Endometrial microvascular endothelial cells (primary cell): ENCODE measurements around the gene BCL7C. TPM values are rescaled to one million over a fixed set of nuclear protein-coding genes. Genes with fewer than 3 reads are reported as not detected.

Experiments used
- in situ Hi-C: cut with HindIII; loops from 2 replicates; pipeline ENCODE4 v1.10.0; 2017; ENCODE audit warnings: low sequenced_read_pairs, low pct_unique_long_range_greater_than_20kb; ENCODE audit errors: inconsistent ontology term
- total RNA-seq: library from RNA; depleted of rRNA; stranded (reverse); fragments of >200 nt; gene quantifications from one replicate; pipeline ENCODE4 v1.2.3, GENCODE V29; 2015; ENCODE audit errors: inconsistent ontology term

BCL7C gene
- total RNA-seq, 1 donor from 2014 or later: 25.8 TPM

- in situ Hi-C loops: no loop called here
These were observed 29.7 kb upstream of the BCL7C start, which contains the start of gene FBXL19 for GRCh38 chr16:30923554-30924075. Gene FBXL19 (plus strand): TSS chr16:30923572. CDS start chr16:30925755, 2,183 bp downstream.

- in situ Hi-C loops: no loop called here
These were observed 29.2 kb upstream of the BCL7C start for GRCh38 chr16:30922960-30923535.

GRCh38 chr16:30922420-30922959 is 28.6 kb upstream of the BCL7C start:
- in situ Hi-C loops: no loop called here

- in situ Hi-C loops: no loop called here
These were observed 28.0 kb upstream of the BCL7C start for GRCh38 chr16:30921748-30922419.

- in situ Hi-C loops: no loop called here
These were observed 27.5 kb upstream of the BCL7C start for GRCh38 chr16:30921459-30921747.

- in situ Hi-C loops: no loop called here
These were observed 27.0 kb upstream of the BCL7C start for GRCh38 chr16:30920891-30921290.

- in situ Hi-C loops: no loop called here
These were observed 24.7 kb upstream of the BCL7C start for GRCh38 chr16:30918614-30919013.

- in situ Hi-C loops: no loop called here
These were observed 21.0 kb upstream of the BCL7C start for GRCh38 chr16:30914830-30915229.

- in situ Hi-C loops: no loop called here
These were observed 19.0 kb upstream of the BCL7C start for GRCh38 chr16:30912794-30913412.

- in situ Hi-C loops: no loop called here
These were observed 16.7 kb upstream of the BCL7C start for GRCh38 chr16:30910427-30911029.

GRCh38 chr16:30907064-30907463 is 13.2 kb upstream of the BCL7C start:
- in situ Hi-C loops: no loop called here

- in situ Hi-C loops: no loop called here
These were observed 10.4 kb upstream of the BCL7C start for GRCh38 chr16:30904114-30904780.

- in situ Hi-C loops: no loop called here
These were observed 9.7 kb upstream of the BCL7C start for GRCh38 chr16:30903596-30903995.

- in situ Hi-C loops: no loop called here
These were observed 9.1 kb upstream of the BCL7C start for GRCh38 chr16:30903002-30903401.

GRCh38 chr16:30902029-30902972 is 8.4 kb upstream of the BCL7C start:
- in situ Hi-C loops: no loop called here

- in situ Hi-C loops: no loop called here
These were observed 7.5 kb upstream of the BCL7C start for GRCh38 chr16:30901201-30902028.

GRCh38 chr16:30900588-30900987 is 6.7 kb upstream of the BCL7C start:
- in situ Hi-C loops: no loop called here
